ENCODE measurements around the gene GRIK4. TPM values are rescaled to one million over a fixed set of nuclear protein-coding genes. Genes with fewer than 3 reads are reported as not detected.

Gene GRIK4
- total RNA-seq, 2 experiments from 2014 or later = not detected

GRCh38 chr11:120830085-120830620 is 318.6 kb downstream of the GRIK4 start:
- POLR2A ChIA-PET = no interaction called here
- Mint-ChIP-seq H3K36me3 (no peaks in the 10 kb centered on the region), H3K27me3 (peaks cover 2% of the 10 kb centered on the region), H3K4me3 (no peak overlapping the region), H3K27ac (no peak overlapping the region), H3K4me1 (no peaks in the 10 kb centered on the region), H3K9me3 (no peaks in the 10 kb centered on the region)
- DNase-seq = no peak
- ATAC-seq (ENCODE audit: low read depth) = no peak

- Mint-ChIP-seq H3K4me3 (no peak overlapping the region), H3K9me3 (no peaks in the 10 kb centered on the region), H3K36me3 (no peaks in the 10 kb centered on the region), H3K4me1 (no peaks in the 10 kb centered on the region), H3K27me3 (peaks cover 4% of the 10 kb centered on the region), H3K27ac (no peak overlapping the region)
- no peak for DNase-seq
- POLR2A ChIA-PET = no interaction called here
- ATAC-seq (ENCODE audit: low read depth) = no peak
These were observed 321.1 kb downstream of the GRIK4 start for GRCh38 chr11:120832481-120833238.

- Mint-ChIP-seq H3K27me3 (peaks cover 4% of the 10 kb centered on the region), H3K36me3 (no peaks in the 10 kb centered on the region), H3K9me3 (no peaks in the 10 kb centered on the region), H3K4me3 (no peak overlapping the region), H3K4me1 (no peaks in the 10 kb centered on the region), H3K27ac (no peak overlapping the region)
- ATAC-seq (ENCODE audit: low read depth) = no peak
- DNase-seq = no peak
- POLR2A ChIA-PET = no interaction called here
These were observed 323.2 kb downstream of the GRIK4 start for GRCh38 chr11:120834686-120835210.

GRCh38 chr11:120835601-120836228 is 324.2 kb downstream of the GRIK4 start:
- ATAC-seq (ENCODE audit: low read depth) (no peak), DNase-seq (no peak)
- H3K27ac Mint-ChIP-seq = no peak overlapping the region
- H3K4me3 Mint-ChIP-seq = no peak overlapping the region
- H3K36me3 Mint-ChIP-seq = no peaks in the 10 kb centered on the region
- H3K27me3 Mint-ChIP-seq = peaks cover 7% of the 10 kb centered on the region
- peaks cover 4% of the 10 kb centered on the region for H3K4me1 Mint-ChIP-seq
- POLR2A ChIA-PET = no interaction called here
- H3K9me3 Mint-ChIP-seq = no peaks in the 10 kb centered on the region

- POLR2A ChIA-PET = no interaction called here
- Mint-ChIP-seq H3K4me3 (no peak overlapping the region), H3K27me3 (peaks cover 7% of the 10 kb centered on the region), H3K9me3 (no peaks in the 10 kb centered on the region), H3K27ac (no peak overlapping the region), H3K4me1 (peaks cover 4% of the 10 kb centered on the region), H3K36me3 (no peaks in the 10 kb centered on the region)
- DNase-seq = no peak
- ATAC-seq (ENCODE audit: low read depth) = no peak
These were observed 326.1 kb downstream of the GRIK4 start for GRCh38 chr11:120837696-120838095.

GRCh38 chr11:120839201-120839600 is 327.7 kb downstream of the GRIK4 start:
- Mint-ChIP-seq H3K27me3 (peaks cover 5% of the 10 kb centered on the region), H3K4me3 (no peak overlapping the region), H3K27ac (no peak overlapping the region), H3K36me3 (no peaks in the 10 kb centered on the region), H3K9me3 (no peaks in the 10 kb centered on the region), H3K4me1 (peaks cover 4% of the 10 kb centered on the region)
- ATAC-seq (ENCODE audit: low read depth) = no peak
- no peak for DNase-seq
- POLR2A ChIA-PET = no interaction called here

GRCh38 chr11:120839846-120840402 is 328.4 kb downstream of the GRIK4 start:
- ATAC-seq (ENCODE audit: low read depth) (no peak), DNase-seq (no peak)
- H3K4me3 Mint-ChIP-seq = no peak overlapping the region
- peaks cover 4% of the 10 kb centered on the region for H3K4me1 Mint-ChIP-seq
- H3K27me3 Mint-ChIP-seq = peaks cover 5% of the 10 kb centered on the region
- no peak overlapping the region for H3K27ac Mint-ChIP-seq
- H3K9me3 Mint-ChIP-seq = no peaks in the 10 kb centered on the region
- no peaks in the 10 kb centered on the region for H3K36me3 Mint-ChIP-seq
- POLR2A ChIA-PET = no interaction called here

- H3K9me3 Mint-ChIP-seq = no peaks in the 10 kb centered on the region
- no peak overlapping the region for H3K4me3 Mint-ChIP-seq
- peaks cover 3% of the 10 kb centered on the region for H3K27me3 Mint-ChIP-seq
- no peak for DNase-seq
- H3K36me3 Mint-ChIP-seq = no peaks in the 10 kb centered on the region
- POLR2A ChIA-PET = no interaction called here
- no peak overlapping the region for H3K27ac Mint-ChIP-seq
- ATAC-seq (ENCODE audit: low read depth) = no peak
- H3K4me1 Mint-ChIP-seq = peaks cover 4% of the 10 kb centered on the region
These were observed 329.1 kb downstream of the GRIK4 start for GRCh38 chr11:120840661-120841060.

- DNase-seq (no peak), ATAC-seq (ENCODE audit: low read depth) (no peak)
- Mint-ChIP-seq H3K4me3 (no peak overlapping the region), H3K36me3 (no peaks in the 10 kb centered on the region), H3K27ac (no peak overlapping the region), H3K4me1 (peaks cover 4% of the 10 kb centered on the region), H3K9me3 (no peaks in the 10 kb centered on the region), H3K27me3 (peaks cover 3% of the 10 kb centered on the region)
- POLR2A ChIA-PET = no interaction called here
These were observed 329.5 kb downstream of the GRIK4 start for GRCh38 chr11:120841074-120841473.

- peaks cover 4% of the 10 kb centered on the region for H3K4me1 Mint-ChIP-seq
- H3K9me3 Mint-ChIP-seq = no peaks in the 10 kb centered on the region
- no peak for DNase-seq
- no peaks in the 10 kb centered on the region for H3K36me3 Mint-ChIP-seq
- H3K27me3 Mint-ChIP-seq = peaks cover 5% of the 10 kb centered on the region
- POLR2A ChIA-PET = no interaction called here
- no peak overlapping the region for H3K27ac Mint-ChIP-seq
- ATAC-seq (ENCODE audit: low read depth) = no peak
- no peak overlapping the region for H3K4me3 Mint-ChIP-seq
These were observed 330.6 kb downstream of the GRIK4 start for GRCh38 chr11:120842195-120842594.

- H3K4me1 Mint-ChIP-seq = no peaks in the 10 kb centered on the region
- POLR2A ChIA-PET = no interaction called here
- no peak overlapping the region for H3K27ac Mint-ChIP-seq
- no peaks in the 10 kb centered on the region for H3K36me3 Mint-ChIP-seq
- H3K4me3 Mint-ChIP-seq = no peak overlapping the region
- ATAC-seq (ENCODE audit: low read depth) (no peak), DNase-seq (no peak)
- peaks cover 6% of the 10 kb centered on the region for H3K27me3 Mint-ChIP-seq
- H3K9me3 Mint-ChIP-seq = no peaks in the 10 kb centered on the region
These were observed 341.9 kb downstream of the GRIK4 start for GRCh38 chr11:120853435-120853834.

GRCh38 chr11:120854988-120855387 is 343.4 kb downstream of the GRIK4 start:
- DNase-seq = no peak
- POLR2A ChIA-PET = no interaction called here
- Mint-ChIP-seq H3K4me3 (no peak overlapping the region), H3K9me3 (no peaks in the 10 kb centered on the region), H3K27ac (no peak overlapping the region), H3K27me3 (peaks cover 3% of the 10 kb centered on the region), H3K36me3 (no peaks in the 10 kb centered on the region), H3K4me1 (no peaks in the 10 kb centered on the region)
- ATAC-seq (ENCODE audit: low read depth) = no peak

- ATAC-seq (ENCODE audit: low read depth) (no peak), DNase-seq (no peak)
- Mint-ChIP-seq H3K4me3 (no peak overlapping the region), H3K9me3 (no peaks in the 10 kb centered on the region), H3K27ac (no peak overlapping the region), H3K36me3 (no peaks in the 10 kb centered on the region), H3K4me1 (no peaks in the 10 kb centered on the region), H3K27me3 (peaks cover 5% of the 10 kb centered on the region)
- POLR2A ChIA-PET = no interaction called here
These were observed 346.0 kb downstream of the GRIK4 start for GRCh38 chr11:120857508-120857907.

GRCh38 chr11:120858740-120859139 is 347.2 kb downstream of the GRIK4 start:
- Mint-ChIP-seq H3K4me3 (no peak overlapping the region), H3K9me3 (no peaks in the 10 kb centered on the region), H3K4me1 (no peaks in the 10 kb centered on the region), H3K27ac (no peak overlapping the region), H3K27me3 (peaks cover 5% of the 10 kb centered on the region), H3K36me3 (no peaks in the 10 kb centered on the region)
- no peak for ATAC-seq (ENCODE audit: low read depth)
- POLR2A ChIA-PET = no interaction called here
- no peak for DNase-seq

Measured in activated naive CD8-positive, alpha-beta T cell treated with anti-CD3 and anti-CD28 coated beads, Interleukin-2, amount 10 ng/mL, durations not matched to agents 7 days and 5 days (primary cell).